Measurements from ENCODE around the gene HES1.
"Not testable (repeated sequence)": the region's sequence is repeated elsewhere in the genome, so short reads cannot be mapped to it uniquely, and the experiment has no call there.

The HES1 gene

DNA sequence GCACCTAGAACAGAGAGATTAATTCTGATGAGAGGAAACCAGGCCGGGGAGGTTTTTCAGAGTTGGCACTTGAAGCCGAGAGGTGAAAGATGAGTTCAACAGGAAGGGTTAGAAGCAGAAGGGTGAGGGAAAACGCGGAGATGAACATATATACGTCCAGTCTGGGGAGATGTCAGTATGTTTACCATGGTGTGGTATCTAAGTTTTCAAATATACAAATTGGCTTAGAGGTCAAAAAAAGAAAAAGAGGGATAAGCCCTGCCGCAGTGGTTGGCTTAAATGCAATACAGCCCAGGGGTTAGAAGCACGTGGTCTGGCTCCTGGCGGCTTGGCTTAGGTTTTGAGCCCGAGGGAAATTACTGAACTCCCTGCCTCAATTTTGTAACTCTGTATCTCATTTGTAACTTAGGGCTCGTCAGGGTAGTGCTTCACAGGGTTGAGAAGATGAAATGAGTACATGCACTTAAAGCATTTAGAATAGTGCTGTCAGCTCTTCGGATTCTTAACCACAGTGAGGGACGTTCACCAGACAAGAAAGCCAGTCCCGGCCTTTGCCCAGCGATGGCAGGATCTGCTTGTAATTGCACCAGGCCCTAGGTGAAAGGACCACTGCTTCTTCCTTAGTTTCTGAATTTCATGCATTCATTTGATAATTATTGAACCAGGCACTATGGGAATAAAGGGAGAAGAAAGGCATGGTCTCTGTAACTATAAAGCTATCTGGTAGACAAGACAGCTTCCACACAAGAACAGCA lies 6.4 kb downstream of the HES1 start:
- no peak for DNase-seq

DNA sequence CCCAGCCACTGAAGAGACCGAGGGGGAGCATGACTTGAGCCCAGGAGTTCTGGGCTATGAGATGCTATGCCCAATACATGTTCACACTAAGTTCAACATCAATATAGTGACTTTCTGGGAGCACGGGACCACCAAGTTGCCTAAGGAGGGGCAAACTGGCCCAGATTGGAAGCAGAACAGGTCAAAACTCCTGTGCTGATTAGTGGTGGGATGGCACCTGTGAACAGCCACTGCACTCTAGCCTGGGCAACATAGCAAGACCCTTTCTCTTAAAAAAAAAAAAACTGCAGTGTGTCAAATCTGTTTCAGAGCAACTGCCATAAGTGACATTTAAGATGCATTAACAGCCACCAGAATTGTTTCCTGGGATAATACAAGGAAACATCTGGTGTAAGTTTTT lies 9.8 kb downstream of the HES1 start:
- no peak for DNase-seq

DNA sequence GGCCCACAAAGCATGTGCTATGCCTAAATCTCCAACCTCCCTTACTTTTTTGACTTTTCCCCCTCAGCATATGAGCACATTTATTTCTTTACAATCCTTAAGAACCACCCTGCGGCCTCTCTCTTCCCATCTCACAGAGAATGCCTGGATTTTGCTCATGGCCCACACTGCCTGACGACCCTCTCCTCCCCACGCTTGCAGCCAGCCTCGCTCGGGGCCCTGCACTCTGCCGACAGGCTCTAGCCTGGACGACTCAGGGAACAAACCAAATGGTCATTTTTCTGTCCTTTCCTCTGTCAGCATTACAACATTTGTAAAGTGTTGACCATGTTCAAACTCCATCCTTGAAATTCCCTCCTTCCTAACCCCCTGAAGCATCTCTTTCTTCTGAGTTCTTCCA lies 11.7 kb downstream of the HES1 start:
- DNase-seq = no peak

DNA sequence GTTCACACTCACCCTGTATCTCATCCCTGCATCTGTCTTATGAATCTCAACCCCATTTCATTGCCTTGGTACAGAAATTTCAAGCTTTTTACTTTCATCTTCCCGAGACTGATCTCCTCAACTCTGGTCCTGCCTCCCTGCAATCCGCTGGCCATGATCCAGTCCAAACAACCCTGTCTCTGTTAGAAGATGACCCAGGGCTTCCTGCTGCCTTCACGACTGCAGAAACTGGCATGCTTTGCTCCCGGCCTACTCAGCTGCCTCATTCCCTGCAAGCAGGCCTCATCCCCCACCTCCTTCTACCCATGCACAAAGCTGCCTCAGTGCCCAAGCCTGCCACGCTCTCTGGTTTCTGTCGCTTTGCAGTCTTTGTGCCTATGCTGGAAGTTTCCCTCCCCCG lies 12.4 kb downstream of the HES1 start:
- DNase-seq = no peak

DNA sequence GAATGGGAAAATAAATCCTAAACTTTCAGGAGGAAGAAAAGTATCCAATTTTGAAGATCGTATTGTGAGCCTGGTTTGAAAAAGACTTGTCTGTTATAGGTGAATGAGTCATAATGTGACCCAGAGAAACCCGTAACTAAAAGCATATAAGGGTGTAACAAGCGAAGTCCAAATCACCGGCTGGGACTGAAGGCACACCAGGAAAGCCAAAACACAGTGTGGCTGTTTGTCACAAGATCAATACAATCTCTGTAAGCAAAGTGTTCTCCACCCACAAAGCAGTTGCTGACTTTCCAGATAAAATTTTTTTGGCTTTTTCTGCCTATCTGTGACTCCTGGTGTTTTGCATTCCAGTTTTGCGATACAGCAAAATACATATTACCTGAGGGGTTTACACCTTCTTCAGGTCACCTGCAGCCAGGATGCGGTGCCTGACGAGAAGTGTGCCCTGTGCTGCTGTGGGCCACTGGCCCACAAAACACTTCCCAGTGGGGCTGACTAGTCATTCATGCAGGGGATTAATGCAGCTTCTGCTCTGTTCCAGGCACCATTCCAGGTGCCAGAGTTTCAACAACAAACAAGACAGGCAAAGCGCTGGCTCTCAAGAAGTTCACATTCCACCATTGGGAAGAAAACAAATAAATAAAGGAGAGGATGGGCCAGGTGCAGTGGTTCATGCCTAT lies 14.4 kb downstream of the HES1 start:
- DNase-seq = no peak

DNA sequence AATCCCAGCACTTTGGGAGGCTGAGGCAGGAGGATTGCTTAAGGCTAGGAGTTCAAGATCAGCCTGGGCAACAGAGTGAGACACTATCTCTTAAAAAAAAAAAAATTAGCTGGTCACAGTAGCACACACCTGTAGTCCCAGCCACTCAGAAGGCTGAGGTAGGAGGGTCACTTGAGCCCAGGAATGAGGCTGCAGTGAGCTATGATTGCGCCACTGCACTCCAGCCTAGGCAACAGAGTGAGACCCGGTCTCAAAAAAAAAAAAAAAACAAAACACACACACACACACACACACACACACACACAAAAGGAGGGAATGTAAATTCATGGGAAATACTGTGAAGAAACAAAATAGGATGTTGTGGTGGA lies 15.0 kb downstream of the HES1 start:
- not testable (repeated sequence) for DNase-seq

DNA sequence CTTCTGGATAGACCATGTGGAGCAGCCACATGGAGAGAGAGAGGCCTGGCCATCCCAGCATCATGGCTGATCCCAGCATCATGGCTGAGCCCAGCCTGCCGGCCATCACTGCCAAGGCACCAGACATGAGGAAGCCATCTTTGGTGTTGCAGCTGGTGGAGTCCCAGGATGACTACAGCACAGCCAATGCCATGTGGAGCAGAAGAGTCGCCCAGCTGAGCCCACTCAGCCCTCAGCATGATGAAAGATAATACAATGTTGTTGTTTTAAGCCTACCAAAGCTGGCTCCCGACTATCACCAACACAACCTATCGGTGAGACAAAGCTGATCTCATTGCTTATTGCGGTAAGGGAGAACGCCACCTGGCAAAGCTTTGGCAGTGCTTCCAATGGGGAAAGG lies 18.4 kb downstream of the HES1 start:
- no peak for DNase-seq

DNA sequence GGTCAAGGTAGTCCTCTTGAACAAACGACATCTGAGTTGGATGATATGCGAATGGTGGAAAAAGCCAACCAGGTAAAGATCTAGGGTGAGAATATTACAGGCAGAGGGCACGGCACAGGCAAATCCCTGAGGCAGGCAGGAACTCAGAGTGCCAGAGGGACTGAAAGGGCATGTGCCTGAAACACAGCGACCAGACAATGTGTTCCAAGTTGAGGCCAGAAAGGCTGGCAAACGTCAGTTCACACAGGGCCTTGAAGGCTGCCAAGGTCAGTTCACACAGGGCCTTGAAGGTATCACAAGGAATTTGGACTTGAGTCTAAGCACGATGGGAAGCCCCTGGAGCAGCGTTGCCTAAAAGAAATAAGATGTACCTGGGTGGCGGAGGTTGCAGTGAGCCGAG lies 20.1 kb downstream of the HES1 start:
- DNase-seq = no peak

DNA sequence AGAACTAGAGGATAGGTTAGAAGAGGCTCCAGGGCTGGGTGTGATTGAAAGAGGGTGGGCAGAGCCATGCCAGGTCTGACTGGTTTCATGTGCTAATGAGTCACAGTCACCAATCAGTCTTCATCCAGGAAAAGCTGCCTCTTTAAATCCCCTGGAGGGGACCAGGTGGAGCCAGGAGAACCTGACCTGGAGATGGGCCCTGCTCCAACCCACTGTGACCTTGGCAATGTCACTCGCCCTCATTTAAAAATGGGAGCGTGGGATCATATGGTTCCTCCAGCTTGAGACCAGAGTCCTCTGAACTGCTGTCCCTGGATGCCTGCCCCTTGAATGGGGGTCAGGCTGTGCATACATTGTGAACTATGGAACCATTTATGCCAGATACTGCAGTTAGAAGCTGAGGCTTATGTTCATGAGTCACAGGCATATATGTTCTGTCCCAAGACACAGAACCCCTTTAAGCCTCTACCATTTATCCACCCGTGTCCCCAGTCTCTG lies 23.0 kb downstream of the HES1 start:
- DNase-seq = no peak

DNA sequence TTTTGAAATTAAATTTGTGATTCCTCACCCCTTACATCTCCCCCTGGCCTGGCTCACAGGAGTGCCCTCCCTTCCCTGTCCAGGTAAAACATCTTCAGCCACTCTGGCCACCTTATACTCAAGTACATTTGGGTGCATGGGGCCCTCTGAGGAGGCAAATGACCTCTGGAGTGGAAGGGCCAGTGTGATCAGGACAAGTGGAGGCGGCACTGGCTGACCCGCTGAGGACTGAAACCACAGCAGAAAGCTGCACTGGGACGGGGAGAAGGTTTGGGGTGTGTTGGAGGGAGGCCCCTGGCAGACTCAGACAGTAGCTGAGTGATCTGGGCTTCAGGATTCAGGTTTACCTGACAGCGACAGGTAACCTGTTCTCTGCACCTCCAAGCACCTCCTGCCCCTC lies 24.2 kb downstream of the HES1 start:
- no peak for DNase-seq

DNA sequence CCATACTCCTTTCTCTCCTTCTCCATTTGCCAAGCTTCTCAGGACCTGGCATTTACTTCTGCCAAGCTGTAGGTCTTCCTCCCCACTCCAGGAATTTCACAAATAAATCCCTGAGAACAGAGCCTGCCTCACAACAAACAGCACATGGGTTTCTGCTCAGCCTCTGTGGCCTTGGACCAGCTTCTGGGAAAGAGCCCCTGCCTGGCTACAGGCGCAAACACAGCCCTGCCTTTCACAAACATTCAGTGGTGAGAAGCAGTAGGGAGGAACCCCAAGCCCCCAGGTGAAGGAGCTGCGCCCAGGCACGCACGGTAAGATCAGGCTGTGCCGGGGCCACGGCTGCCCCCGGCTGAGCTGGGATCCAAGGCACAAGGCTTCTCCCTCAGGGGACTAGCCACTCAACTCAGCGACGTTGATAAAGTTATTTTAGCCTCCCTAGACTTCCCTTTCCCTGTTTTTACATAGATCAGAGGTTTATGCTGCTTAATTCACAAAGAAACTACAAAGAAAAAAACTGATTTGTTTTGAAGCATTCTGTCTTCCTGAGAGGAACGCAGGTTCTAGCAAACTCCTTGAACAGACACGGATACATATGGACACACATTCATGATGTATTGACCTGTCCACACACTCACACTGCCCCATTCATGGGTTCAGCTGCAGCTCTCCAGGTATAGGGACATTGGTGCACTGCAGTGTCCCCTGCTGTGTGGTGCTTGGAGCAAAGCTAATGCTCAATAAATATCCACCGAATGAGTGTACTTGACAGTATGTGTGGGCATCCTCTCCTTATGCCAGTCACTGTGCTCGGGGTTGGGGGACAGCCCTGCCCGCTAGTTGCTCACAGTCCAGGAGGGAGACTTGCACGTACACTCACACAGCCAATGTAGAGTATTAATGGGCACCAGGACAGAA lies 25.4 kb downstream of the HES1 start:
- DNase-seq = no peak

DNA sequence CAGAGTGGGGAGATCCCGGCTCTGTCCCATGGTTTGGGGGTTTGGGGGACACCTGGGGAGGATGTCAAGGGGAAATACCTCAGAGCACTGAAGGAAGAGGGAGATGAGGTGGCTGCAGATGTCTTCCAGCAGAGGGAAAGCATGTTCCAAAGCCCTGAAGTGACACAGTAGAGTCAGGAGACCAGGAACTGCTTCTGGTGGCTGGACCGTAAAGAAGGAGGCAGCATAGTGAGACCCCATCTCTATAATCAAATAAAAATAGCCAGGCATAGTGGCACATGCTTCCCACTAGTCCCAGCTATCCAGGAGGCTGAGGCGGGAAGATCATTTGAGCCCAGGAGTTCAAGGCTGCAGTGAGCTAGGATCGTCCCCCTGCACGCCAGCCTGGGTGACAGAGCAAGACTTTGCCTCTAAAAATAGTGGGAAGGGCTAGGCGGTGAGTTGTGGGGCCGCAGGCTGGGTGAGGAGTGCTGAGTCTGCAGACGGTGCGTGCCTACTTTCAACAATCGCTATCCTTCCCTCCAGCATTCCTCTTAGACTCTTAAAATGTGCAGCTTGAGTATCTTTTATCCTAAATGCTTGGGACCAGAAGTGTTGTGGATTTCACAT lies 26.2 kb downstream of the HES1 start:
- no peak for DNase-seq

DNA sequence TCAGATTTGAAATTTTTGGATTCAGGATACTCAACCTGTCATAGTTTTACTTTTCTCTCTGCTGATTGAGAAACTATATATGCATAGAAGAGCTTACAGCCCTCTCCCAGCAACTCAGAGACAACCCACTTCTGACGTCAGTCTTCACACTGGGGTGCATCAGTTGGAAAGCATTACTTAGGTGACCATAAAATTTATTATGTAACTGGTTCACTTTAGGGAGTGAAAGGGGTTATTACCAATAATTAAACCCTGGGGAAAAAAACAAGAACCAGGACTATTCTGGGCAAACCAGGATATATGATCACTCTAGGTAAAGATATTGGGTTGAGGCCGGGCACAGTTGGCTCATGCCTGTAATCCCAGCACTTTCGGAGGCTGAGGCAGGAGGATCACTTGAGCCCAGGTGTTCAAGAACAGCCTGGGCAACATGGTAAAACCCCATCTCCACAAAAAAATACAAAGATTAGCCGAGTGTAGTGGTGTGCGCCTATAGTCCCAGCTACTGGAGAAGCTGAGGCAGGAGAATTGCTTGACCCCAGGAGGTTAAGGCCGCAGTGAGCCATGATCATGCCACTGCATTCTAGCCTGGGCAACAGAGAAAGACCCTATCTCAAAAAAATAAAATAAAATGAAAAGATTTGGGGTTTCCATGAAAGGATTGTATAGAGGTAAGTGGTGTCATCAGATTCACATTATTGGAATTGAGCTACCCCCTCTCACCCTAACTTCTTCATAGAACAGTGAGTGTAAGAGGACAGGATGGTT lies 27.1 kb downstream of the HES1 start:
- DNase-seq = no peak

DNA sequence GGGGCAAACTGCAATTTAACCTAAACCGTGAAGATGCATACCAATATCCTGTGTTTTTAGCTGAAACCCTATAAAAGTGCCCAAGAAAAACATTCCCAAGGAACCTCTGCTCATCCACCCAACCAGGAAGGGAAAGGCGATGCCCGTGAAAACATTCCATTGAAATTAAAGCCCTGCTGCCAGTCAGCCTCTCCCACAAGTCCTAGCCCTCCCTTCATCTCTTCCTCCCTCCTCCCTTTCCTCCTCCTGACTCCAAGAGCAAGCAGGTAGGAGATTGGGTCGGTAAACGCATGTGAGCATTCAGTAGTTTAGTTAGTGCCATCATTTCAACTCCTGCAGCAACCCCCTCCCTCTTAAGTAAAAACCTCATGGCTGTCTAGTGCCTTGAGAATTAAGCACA lies 27.7 kb downstream of the HES1 start:
- no peak for DNase-seq

DNA sequence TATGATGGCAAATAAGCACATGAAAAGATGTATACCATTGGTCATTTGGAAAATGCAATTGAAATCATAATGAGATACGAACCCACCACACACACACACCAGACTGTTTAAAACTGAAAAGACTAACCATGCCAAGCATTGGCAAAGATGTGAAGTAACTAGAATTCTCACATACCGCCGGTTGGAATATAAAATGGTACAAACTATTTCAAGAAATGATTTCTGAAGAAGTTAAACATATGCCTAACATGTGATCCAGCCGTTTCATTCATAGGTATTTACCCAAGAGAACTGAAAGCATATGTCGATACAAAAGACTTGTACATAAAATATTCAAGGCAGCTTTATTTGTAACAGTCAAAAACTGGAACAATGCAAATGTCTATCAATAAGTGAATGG lies 28.9 kb downstream of the HES1 start:
- DNase-seq = no peak

DNA sequence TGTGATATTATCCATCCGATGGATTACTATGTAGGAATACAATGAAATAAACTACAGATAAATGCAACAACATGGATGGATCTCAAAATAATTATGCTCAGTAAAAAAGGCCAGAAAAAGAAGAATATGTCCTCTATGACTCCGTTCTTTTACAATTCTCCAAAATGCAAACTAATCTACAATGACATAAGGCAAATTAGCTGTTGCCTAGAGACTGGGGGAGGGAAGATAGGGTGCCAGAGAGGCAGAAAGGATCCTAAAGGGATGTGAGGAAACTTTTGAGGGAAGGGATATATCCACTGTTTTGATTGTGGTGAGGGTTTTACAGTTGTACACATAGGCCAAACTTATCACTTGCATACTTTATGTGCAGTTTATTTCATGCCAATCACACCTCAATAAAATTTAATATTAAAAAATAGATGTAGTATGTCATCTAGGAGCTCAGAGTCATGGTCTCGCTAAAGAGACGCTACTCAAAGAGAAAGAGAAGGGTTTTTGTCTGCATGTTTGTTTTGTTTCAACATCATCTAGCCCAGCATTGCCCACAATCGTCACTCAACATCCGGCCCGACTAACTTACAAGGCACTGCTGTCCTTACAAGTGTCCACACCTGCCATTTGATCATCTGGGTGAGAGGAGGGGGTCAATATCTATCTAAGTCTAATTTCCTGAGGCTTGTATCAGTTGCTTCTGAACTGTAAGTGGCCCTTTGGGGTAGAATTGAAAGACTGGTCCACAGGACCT lies 29.5 kb downstream of the HES1 start:
- DNase-seq = no peak

DNA sequence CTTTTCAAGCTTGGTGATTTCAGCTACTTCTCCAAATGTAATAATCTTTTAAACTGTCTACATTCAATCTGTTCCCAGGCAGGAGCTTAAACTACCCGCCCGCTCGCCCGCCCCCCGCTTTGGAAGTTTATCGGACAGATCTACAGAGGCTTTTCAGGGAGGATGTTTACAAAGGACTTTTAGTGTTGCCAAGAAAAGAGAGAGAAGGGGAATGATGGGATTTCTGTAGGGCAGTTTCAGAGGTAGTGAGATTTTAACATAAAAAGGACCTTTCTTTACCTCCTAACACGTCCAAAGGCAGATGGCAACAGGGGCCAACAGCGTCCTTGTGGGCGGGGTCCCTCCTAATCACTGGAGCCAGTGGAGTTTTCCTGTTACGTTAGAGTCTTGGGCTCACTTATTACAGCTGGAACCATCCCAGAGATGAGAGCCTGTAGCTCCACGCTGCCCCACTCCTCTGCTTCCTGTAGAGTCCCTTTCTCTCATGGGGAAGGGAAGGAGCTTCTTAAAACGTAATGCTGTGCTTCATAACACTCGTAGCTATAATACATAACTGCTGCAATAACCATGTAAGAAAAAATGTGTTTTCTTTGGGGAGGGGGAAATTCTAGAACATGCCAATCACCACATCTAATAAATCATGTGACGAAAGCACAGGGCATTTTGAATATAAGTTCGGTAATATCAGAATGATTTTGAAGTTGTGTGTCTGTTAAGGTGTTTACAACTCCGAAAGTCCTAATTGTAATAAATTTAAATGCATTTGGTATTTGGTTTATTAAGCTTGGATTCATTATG lies 30.9 kb downstream of the HES1 start:
- DNase-seq = no peak

DNA sequence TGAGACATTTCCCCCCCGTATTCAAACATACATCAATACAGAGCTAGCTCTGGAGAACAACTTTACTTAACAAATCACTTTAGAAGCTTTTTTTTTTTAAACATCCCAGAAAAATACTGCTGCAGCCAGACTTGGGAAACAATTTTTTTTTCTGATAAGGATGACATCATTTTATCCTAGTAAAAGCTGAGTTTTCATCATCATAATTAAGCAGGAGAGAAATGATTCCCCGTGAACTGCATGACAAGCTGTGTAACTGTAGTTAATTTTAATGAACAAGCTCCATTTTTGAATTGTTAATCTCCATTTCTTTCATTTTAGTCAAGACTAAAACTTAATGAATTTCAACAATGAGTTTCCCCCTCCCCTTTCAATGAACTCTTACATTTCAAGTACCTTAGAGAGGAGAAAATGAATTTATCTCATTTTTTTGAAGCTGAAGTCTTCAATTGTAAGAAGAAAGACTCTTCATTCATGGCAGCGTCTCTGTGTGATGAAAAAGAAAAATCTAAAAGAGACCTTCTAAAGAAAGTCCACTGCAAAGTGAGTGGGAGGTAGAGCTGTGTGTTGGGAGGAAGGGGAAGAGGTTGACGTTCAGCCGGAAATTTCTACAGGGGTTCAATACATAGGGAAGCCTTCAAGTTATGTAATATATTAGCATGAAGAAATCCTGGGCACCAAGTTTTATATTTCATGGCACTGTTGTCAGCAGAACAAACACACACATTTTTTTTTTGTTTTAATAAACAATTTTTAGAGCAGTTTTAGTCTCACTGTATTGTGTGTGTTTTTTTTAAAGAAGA lies 31.7 kb downstream of the HES1 start:
- no peak for DNase-seq

DNA sequence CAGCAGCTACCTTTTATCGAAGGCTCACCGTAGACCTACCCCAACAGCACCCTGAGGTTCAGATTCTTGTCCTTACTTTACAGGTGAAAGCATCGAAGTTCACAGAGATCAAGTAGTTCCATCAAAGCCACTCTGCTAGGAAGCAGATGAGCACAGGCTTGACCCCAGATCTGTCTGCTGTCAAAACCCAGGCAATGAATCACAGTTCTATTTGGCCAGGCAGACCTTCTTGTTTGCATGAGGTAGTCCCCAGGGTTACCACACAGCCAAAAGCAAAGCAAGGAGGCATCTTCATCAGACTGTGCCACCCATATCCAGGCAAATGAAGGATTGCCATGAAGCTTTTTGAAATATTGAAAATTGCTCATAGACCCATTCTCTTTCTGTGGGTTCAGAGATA lies 33.0 kb downstream of the HES1 start:
- no peak for DNase-seq

DNA sequence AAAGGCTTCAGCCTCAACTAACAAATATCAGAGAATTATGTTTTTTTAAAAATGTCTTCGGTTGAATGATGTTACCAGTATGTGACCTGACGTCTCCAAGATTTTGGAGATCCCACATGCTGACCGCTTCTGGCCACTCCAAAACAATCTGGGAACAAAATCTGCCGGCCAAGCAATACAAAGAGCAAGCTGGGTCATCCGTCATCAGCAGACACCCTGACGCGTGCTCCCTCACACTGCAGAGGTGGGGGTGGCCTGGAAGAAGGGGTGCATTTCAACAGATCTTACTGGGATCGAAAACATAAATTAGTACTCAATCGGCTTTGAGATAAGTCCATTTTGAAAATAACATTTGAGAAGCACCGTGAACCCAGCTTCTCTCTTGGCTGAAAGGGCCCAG lies 33.6 kb downstream of the HES1 start:
- no peak for DNase-seq
